Measurements from ENCODE around the gene TBCK.
"Not testable (repeated sequence)": the region's sequence is repeated elsewhere in the genome, so short reads cannot be mapped to it uniquely, and the experiment has no call there.

TBCK gene

DNA sequence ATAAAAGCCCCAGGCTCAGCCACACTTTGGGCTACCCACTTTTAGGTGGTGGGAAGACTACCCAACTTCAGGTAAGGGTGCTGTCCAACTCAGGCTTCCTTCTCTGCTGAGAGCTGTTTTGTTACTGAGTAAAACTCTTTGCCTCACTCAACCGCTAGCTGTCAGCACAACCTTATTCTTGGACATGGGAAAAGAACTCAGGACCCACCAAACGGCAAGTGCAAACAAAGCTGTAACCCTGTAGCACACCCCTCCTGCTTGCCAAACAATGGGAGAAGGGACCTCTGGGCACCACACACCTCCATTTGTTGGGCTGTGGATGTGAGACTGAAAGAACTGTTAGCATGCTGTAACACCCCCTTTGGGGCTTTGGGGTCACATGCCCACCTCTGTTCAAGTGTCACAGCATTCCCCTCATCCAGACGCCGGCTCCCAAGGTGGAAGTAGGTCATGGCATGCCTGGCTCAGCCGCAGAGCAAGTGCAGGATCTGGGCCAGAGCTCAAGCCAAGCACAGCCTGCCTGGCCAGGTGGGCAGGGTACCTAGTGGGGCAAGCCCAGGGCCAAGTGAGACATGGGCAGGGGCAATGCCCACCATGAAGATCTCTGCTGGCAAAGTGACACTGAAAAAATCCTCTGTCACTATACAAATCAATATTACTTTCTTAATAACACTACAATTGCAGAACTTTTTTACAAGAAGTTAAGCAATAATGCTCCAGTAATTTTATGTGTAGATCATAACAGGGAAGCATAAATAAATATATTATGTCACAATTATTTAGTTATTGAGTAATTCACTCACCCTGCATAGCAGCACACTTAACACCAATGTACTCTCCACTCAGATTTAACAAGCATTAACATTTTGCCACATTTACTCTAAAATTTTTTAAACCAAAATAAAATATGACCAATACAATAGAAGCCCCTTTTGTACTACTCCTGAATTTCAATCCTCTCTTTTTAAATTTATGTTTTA lies 107.2 kb downstream of the TBCK start:
- DNase-seq = no peak

DNA sequence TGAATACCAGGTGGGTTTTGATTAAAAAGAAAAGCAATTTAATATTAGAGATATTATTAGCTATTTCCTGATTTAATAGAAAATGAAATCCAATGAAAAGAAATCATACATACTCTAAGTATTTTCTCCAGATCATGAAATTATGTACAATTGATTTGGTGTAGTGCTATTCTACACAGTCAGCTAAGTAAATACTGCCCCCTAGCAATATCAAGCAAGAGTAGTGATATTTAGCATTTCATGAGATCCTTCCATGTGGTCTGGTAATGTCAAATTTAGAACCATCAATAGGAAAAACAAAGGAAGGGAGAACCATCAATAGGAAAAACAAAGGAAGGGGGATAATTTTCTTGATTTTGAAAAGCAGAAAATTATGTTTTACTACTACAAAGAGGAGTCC lies 114.6 kb downstream of the TBCK start:
- DNase-seq = peak; percentile 19 to 42

DNA sequence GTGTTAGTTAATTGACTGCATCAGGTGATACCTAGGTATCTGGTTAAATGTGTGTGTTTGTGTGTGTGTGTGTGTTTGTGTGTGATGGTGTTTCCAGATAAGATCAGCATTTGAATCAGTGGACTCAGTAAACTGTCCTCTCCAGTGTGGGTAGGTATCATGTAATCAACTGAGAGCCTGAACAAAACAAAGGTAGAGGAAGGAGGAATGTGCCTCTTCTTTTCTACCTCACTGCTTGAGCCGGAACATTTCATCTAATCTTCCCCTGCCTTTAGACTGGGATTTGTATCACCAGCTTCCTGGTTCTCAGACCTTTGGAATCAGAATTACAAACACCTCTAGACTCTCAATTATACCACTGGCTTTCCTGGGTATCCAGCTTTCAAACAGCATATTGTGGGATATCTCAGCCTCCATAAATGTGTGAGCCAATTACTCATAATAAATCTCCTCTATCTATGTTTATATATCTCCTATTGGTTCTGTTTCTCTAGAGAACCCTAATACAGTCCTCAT lies 120.5 kb downstream of the TBCK start:
- no peak for DNase-seq

DNA sequence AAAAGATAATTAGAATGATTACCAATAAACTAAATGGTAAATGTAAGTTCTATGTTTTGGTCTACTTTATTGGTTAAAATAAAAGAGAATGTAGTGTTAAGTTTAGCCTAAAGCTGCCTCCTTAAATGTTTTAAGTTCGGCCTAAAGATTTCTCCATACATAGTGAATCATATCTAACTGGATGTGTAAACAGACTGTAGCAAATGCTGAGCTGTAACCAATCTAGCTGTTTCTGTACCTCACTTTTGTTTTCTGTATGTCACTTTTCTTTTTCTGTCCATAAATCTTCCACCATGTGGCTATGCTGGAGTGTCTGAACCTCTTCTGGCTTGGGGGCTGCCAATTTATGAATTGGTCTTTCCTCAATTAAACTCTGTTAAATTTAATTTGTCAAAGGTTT lies 121.2 kb downstream of the TBCK start:
- DNase-seq = no peak

DNA sequence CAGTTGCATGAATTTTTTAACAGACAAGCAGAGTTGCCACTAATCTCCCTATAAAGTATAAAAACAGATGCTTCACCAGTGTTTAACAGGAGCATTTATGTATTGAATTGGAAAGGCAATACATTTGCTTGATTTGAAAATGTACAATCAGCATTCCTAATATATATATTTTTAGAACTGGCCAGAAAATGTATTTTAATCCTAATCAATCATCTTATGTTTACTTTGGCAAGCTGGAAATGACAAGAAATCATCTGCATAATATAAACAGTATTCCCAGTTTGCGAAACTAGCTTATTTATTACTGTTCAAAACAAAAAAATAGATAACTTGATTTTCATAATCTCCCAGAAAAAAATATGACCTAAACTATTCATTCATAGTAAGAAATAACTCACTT lies 123.9 kb downstream of the TBCK start:
- no peak for DNase-seq

DNA sequence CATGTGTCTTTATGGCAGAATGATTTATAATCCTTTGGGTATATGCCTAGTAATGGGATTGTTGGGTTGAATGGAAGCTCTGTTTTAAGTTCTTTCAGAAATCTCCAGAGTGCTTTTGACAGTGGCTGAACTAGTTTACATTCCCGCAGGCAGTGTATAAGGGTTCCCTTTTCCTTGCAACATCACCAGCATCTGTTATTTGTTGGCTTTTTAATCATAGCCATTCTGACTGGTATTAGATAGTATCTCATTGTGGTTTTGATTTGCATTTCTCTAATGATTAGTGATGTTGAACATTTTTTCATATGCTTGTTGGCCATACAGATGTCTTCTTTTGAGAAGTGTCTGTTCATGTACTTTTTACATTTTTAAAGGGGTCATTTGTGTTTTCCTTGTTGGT lies 129.8 kb downstream of the TBCK start:
- DNase-seq = no peak

DNA sequence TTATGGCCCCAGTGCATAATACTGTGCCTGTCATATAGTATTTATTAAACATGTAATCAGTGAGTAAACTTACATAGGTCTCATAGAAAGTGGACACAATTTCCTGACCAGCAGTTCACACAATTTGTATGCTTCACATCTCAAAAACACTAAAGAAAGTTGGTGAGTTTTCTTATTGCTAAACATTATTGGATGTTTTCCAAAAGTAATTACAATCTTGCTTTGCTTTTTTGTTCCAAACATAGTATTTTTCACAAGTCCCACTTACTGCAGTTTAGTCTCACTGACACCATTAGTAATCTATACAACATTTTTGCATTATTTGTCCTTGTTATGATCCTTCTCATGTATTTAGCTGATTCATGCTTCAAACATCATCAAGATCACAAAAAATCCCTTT lies 132.5 kb downstream of the TBCK start:
- DNase-seq = no peak

DNA sequence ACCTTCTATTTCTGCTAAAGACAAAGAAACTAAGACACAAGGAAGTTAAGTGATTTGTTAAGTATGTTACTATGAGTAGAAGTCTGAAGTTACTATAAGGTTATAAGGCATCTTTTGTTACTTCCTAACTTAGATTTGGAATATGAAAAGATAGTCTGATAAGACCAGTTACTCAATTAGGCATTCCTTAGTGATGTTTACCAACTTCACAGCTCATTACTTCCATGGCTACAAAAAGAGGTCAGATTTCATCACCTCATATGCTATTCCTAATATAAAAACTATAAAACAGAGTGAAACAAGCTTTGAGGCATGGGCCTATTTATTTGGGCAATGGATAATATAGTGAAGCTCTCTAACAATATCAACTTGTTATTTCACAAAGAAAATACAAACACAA lies 143.1 kb downstream of the TBCK start:
- no peak for DNase-seq

DNA sequence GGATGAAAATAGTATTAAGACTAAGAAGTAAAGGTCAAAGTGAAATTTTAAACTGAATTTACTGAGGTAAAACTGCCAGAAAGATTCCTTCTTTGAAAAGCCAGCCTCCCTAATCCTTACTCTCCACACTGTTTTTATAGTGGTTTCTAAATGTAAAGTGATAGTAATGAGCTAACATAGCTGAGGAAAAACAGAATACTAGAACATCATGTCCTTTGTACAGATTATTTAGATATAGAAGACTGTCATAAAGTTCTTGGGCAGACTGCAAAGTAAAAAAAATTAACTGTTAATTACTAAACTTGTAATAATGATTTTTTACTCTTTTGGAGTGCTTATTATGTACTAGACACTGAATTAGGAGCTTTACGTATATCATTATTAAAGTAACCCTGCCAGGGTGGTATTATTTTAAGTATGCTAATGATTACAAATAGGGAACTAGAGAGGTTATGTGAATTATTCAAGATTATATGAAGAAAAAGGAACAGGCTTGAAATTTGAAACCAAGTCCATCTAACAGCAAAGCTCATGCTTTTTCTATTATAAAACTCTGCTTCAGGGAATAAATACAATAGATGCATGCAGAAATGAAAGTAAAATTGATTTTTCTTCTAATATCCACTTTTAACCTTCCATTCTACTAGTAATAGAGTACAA lies 150.5 kb downstream of the TBCK start:
- peak; percentile 3 for DNase-seq

DNA sequence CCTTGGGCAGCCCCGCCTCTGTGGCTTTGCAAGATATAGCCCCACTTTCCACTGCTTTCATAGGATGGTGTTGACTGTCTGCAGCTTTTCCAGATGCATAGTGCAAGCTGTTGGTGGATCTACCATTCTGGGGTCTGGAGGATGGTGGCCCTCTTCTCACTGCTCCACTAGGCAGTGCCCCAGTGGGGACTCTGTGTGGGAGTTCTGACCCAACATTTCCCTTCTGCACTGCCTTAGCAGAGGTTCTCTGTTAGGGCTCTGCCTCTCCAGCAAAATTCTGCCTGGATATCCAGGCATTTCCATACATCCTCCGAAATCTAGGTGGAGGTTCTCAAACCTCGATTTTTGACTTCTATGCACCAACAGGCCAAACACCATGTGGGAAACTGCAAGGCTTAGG lies 153.7 kb downstream of the TBCK start:
- no peak for DNase-seq

DNA sequence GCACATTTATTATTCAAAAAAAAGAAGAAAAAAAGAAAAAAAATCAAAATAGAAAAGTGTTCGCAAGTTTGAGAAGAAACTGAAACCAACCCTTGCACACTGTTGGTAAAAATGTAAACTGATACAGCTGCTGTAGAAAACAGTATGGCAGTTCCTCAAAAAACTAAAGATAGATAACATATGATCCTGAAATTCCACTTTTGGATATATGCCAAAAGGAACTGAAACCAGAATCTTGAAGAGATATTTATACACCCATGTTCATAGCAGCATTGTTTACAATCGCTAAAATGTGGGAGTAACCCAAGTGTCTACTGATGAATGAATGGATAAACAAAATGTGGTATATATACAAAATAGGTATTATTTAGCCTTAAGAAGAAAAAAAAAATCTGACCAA lies 155.4 kb downstream of the TBCK start:
- DNase-seq = no peak

DNA sequence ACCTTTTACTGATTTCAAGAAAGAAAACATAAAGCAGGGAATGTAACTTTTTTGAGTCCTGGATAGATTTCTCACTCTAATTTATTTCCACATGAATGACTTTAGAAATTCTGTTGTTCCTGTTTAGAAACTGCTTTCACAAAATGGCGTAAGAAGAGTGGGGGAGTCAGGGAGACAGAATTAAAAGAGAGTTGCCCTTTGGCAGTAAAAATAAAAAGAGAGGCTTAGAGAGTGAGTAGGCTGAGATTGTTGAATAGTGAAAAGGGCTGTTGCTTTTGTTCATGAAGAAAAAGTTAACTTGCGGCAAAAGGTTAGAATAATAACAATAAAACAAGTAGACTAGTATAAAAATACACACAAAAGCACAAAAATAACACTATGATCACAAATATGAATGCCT lies 166.1 kb downstream of the TBCK start:
- no peak for DNase-seq

DNA sequence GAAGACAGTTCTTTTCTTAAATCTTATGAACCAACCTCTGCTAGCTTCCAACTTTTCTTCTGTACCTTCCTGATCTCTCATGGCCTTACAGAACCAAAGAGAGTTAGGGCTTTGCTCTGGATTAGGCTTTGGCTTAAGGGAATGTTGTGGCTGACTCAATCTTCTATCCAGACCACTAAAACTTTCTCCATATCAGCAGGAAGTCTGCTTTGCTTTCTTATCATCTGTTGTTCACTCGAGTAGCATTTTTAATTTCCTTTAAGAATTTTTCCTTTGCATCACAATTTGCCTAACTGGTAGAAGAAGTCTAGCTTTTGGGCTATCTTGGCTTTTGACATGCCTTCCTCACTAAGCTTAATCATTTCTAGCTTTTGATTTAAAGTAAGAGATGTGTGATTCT lies 167.0 kb downstream of the TBCK start:
- no peak for DNase-seq

DNA sequence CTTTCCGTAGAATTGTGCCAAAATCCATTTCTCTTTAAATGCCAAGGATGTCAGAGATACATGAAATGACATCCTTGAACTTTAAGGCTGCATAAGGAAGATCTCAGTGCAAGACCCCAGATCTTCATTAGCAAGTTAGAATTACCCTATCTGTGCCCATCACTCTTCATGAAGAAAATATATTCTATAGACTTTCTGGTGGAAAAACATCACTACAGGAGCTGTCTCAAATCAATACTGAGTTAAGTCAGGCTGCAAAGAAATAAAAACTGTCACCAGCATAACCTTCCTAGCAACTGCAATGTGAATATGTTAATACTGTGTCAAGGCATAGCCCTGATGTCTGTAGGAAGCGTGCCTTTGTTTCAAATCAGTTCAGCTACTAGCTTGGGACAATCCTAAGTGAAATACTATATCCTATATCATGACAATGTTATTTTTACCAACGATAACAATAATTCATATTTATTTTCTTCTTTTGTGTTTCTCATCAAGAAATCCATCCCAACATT lies 173.3 kb downstream of the TBCK start:
- DNase-seq = no peak

DNA sequence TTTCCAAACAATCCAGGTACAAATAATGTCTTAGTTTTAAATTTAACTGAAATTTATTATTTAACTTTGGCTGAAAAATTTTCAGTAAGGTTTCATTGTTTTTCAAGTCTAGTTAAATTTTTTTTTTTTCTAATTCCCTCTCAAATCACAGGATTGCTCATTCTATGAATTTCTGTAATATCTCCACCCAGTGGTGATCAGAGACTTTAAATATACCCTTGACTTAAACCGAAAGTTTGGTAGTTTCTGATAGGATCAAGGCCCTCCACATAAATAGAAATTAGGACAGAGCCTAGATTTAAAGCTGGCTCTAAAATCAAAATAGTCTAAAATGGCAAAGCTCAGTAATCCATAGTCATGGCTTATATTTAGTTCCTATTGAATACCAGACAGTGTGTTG lies 175.4 kb downstream of the TBCK start:
- DNase-seq = peak; percentile 1 to 25

DNA sequence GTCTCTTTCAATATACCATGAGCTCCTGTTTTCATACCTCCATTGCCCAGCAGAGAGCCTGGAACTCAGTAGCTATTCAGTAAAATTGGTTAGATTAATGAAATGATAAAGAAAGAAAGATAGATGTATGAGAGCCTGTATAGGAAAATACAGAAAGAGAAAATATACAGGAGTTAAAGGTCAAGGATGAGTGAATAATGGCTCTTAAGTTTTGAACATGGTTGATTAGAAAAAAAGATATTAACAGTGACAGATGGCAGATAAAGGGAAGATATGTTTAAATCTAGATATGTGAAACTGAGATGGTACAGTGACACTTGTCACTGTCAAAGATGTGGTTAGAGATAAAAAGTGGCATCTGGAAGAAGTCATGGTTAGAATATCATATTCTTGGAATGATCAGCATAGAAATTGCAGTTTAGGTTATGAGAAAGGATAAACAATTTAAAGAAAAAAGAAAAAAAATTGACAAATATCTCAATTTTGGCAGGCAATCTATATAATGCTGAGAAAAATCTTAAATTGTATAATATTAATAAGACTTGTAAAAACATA lies 179.2 kb downstream of the TBCK start:
- DNase-seq = no peak

DNA sequence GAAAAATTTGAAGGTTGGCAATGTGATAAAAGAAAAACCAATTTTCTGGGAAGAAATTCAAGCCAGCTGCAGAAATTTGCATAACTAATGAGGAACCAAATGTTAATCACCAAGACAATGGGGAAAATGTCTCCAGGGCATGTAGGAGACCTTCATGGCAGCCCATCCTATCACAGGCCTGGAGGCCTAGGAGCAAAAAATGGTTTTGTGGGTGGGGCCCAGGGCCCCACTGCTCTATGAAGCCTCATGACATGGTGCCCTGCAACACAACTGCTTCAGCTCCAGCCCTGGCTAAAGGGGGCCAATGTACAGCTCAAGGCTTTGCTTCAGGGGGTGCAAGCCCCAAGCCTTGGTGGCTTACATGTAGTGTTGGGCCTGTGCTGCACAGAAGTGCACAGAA lies 184.0 kb downstream of the TBCK start:
- no peak for DNase-seq

DNA sequence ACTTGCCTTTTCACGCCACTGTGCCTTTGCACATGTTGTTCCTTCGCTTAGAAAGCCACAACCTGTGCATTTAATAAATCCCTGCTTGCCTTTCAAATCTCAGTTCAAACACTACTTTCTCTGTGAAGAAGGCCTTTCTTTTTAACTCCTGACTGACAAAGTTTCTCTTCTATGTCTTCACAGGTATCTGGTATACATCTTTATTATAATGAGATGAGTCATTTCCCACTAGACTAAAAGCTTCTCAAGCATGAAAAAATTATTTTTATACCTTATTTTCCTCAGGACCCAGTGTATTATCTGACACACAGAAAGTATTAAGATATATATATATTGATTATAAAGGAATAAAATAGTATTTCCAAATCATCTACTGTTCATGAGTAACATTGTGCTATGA lies 189.9 kb downstream of the TBCK start:
- DNase-seq = no peak

DNA sequence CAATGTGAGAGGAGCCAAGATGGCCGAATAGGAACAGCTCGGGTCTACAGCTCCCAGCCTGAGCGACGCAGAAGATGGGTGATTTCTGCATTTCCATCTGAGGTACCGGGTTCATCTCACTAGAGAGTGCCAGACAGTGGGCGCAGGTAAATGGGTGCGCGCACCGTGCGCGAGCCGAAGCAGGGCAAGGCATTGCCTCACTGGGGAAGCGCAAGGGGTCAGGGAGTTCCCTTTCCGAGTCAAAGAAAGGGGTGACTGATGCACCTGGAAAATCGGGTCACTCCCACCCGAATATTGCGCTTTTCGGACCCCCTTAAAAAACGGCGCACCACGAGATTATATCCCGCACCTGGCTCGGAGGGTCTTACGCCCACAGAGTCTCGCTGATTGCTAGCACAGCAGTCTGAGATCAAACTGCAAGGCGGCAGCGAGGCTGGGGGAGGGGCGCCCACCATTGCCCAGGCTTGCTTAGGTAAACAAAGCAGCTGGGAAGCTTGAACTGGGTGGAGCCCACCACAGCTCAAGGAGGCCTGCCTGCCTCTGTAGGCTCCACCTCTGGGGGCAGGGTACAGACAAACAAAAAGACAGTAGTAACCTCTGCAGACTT lies 196.0 kb downstream of the TBCK start:
- not testable (repeated sequence) for DNase-seq

DNA sequence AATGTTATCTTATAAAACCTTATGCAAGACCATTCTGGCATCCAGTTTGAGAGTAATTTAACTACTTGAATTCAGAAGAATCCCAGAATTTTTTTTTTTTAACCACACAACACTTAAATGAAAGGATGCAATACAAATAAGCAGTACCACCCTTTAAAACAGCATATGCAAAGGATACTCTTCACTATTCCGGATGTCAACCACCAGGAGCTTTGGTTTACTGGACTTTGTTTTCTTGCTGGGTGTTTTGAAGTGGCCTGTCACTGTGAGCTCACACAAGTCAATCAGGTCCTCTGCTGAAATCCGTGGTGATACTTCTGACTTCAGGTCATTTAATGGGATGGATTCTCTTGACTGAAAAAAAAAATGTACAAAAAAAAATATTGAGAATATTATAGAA lies 200.0 kb downstream of the TBCK start:
- no peak for DNase-seq

DNA sequence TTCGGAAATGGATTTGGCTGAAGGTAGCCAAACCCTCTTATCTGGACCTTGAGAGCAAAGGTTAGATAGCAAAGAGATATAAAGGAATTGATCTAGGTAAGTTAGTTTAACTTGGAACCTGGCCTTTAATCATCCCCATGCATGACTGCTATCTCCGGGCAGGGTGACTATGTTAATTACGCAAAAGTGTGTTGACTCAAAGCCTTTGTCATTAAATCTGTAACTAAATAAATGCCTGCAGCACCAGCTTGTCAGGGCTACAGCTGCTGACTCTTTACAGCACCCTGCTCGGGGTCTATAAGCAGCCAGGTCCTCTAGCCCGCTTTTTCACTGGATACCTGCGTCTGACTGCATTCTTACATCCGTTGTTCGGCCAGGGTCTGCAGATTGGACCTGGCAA lies 201.7 kb downstream of the TBCK start:
- DNase-seq = no peak

DNA sequence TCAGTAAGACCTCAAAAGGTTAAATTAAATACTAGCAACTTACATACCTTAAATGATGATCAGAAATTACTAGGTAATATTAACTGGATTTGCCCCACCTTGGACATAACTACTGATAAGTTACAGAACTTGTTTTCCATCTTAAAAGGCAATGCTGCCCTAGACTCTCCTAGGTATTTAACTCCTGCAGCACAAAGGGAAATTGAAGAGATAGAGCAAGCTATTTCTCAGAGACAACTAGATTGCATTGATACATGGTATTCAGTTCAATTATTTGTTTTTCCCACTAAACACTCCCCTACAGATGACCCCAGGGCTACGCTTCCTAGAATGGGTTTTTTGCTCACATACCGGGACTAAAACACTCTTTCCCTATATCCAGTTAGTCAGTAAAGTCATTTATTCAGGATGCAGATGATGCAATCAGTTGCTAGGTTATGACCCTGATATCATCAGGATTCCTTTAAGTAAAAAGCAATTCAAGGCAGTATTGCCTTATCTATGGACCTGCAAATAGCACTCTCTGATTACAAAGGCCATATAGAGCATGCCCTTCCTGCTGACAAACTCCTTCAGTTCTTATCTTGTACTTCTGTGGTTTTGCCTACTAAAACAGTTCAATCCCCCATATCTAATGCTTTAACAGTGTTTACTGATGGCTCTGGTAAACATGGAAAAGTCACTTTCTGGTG lies 204.1 kb downstream of the TBCK start:
- DNase-seq = not testable (repeated sequence)

DNA sequence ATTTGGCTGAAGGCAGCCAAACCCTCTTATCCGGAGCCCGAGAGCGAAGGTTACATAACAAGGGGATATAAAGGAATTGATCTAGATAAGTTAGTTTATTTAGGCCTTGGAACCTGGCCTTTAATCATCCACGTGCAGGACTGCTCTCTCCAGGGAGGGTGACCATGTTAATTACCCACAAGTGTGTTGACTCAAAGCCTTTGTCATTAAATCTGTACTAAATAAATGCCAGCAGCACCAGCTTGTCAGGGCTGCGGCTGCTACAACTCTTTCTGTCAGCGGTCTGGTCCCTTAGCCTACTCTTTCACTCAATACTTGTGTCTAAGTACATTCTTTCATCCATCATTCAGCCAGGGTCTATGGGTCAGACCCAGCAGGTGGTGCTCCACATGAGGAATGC lies 206.1 kb downstream of the TBCK start:
- no peak for DNase-seq

Data from Kasumi-1 (cell line).